GM21576 (cell line): ENCODE measurements around the gene LHX5.

Source experiments
- ATAC-seq: cut with Tn5 transposase; IDR thresholded peaks from one replicate; pipeline ENCODE4 v1.9.1; 2021; ENCODE audit warnings: mild to moderate bottlenecking, moderate library complexity; ENCODE audit not compliant: unreplicated experiment

Gene LHX5

GRCh38 chr12:113418213-113418879 lies 53.3 kb downstream of the LHX5 start:
- no peak for ATAC-seq

GRCh38 chr12:113416091-113416754 lies 55.4 kb downstream of the LHX5 start:
- no peak for ATAC-seq

GRCh38 chr12:113414519-113415038 lies 57.1 kb downstream of the LHX5 start:
- no peak for ATAC-seq

GRCh38 chr12:113413488-113413939 lies 58.2 kb downstream of the LHX5 start:
- no peak for ATAC-seq
